H54 (cell line): ENCODE results near the gene NDUFS6.
"Not testable (repeated sequence)": the region's sequence is repeated elsewhere in the genome, so short reads cannot be mapped to it uniquely, and the experiment has no call there.

Source experiments
- DNase-seq: peaks from one replicate; pipeline ENCODE4 v3.0.0; 2011; ENCODE audit warnings: low spot score, mixed read lengths; ENCODE audit not compliant: insufficient read length
- FAIRE-seq: peaks from 3 replicates; lab custom pipeline; 2011; peaks lifted over from hg19 to GRCh38; lab: Jason Lieb, UNC
- POLR2A ChIP-seq: IDR thresholded peaks from 2 replicates; pipeline ENCODE4 v1.6.1; 2011; ENCODE audit warnings: low read depth, mild to moderate bottlenecking, low read length

Gene NDUFS6

DNA sequence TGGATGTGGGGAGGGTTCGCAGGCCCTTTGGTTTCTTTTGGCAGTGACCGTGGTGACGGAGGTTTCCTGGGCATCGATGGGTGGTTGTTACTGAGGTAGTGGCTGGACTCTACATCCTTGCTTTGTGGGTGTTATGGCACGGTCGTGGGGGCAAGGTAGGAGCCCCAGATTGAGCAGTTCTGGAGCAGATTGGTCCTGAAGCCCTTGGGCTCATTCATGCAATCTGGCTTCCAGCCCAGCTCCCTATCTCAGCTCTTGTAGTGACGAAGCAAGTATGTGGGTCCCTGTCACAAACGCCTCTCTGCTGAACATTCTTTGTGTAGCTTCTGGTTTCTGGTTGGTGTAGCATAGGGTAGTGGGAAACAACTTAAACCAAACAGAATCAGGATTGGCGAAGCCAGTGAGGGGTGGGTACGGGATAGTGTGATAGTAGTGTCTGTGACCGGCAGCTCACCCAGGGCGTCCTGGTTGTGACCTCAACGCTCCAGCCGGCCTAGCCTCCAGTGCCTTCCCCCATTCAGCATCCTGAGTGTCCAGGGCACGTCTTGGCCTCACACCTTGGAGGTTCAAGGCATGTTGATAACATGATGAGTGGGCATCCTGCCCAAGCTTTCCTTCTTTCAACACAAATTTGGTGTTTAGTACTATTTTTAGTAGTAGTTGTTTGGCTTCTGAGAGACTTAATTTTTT is 2.9 kb downstream of the NDUFS6 start:
- FAIRE-seq (no peak), DNase-seq (no peak)
- TF ChIP-seq POLR2A = no peak

DNA sequence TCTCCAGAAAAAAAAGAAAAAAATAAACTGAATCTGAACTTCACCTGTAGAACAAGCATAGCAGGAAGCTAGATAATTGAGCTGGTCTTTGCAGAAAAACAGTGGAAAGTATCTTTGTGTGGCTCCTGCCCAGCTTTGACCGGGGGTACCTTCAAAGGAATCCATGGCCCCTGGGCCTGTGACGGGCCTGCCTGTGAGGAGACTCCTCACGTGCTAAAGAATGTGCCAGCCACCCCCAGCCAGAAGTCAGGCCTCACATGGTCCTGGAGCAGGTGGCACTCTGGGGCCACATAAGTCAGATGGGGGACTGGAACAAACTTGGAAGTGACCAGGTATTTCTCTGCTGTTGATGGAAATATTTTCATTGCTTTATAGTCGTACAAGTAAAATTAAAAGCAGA is 4.1 kb downstream of the NDUFS6 start:
- no peak for DNase-seq
- no peak for TF ChIP-seq POLR2A
- FAIRE-seq = no peak

DNA sequence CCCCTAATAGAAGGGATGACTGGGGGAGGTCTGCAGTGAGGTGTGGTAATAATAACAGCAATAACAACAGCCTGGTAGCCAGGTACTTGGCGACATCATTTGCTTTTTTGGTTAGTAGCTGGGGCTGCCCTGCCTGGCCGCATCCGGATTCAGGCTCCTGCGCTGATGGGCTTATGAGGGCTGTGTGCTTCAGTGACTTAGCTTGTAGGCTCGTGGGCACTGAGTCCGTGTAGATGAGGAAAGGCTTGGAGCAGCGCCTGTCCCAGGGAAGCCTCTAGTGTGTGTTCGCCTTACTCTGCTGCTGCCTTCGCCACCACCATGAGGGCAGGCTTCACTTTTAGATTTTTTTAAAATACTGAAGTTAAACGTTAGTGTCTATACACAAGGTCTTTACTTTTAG is 4.5 kb downstream of the NDUFS6 start:
- DNase-seq (no peak), FAIRE-seq (no peak)
- TF ChIP-seq POLR2A = no peak

DNA sequence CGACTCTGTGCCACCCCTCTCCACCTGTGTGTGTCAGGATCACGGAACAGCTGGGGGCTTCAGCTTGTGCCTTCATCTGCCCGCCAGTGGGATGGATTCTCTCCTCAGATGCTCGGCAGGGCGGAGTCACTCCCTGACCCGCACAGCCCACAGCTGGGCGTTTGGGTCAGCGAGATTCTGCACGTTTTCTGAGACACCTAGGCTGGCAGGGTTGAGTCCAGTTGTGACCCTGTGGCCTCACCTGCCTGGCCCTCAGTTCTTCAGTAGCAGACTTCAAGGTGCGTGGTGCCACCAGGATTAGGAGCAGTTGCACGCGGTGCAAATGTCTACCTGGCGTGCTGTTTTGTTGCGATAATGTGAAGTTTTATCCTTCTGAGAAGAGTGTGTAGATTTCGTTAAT is 5.0 kb downstream of the NDUFS6 start:
- DNase-seq (no peak), FAIRE-seq (no peak)
- TF ChIP-seq POLR2A = no peak

DNA sequence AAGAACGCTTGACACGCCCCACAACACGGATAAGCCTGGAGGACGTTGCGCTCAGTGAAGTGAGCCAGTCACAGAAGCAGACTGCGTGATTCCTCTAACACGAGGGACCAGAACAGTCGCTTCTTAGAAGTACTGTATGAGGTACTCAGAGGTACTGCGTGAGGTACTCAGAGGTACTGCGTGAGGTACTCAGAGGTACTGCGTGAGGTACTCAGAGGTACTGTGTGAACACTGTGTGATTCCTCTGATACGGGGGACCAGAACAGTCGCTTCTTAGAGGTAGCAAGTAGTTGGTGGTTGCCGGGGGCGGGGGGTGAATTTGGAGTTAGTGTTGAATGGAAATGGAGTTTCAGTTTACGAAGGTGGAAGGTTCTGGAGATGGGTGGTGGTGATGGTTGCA is 5.8 kb downstream of the NDUFS6 start:
- FAIRE-seq (no peak), DNase-seq (no peak)
- TF ChIP-seq POLR2A = no peak

DNA sequence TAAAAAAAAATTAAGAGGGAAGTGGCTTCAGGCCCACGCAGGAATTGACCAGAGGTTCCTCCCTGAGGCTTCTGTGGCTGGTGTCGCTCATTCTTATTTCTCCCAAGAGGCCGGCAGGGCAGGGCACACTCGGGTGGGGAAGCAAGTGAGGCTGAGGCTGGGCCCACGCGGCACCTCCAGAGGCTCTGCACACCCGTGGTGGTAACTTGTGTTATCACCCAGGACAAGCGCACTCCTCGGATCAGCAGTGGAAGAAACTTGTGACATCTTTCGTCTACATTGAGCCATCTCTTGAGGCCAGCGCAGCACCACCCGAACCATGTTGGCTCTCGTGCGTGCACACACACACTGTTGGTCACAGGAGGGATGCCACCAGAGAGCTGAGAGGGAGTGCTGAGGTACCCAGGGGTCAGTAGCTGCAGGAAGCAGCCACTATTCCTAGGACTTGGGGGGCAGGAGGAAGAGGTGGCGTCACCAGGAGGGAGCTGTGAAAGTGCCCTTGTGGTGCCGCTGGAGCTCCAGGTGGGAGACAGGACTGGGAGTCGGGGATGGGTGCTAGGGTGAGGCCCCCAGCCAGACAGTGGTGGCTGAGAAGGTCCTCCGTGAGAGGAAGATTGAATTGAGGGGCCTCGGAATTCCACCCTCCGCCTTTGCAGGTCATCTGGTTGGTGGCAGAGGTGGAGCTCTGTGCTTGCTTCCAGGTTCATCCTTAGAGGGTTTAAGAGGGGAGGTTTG is 6.4 kb downstream of the NDUFS6 start:
- DNase-seq (no peak), FAIRE-seq (no peak)
- no peak for TF ChIP-seq POLR2A

DNA sequence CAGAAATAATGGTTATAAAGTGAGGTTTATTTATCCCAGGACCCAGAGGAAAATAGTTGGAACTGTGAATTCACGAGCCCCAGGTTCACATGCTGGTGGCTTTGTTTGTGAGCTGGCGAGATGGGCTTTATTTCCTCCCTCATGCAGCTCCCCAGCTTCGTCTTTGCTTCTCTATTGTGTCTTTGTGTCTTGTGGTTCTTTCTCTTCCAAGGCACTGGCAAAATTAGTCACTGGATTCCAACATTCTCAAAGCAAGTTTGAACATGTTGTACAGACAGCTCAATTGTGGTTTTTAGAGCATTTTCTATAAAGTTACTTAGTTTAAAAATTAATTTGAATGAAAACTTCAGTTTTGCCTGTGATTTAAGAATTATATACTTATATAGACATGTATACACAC is 7.2 kb downstream of the NDUFS6 start:
- no peak for TF ChIP-seq POLR2A
- DNase-seq (no peak), FAIRE-seq (no peak)

DNA sequence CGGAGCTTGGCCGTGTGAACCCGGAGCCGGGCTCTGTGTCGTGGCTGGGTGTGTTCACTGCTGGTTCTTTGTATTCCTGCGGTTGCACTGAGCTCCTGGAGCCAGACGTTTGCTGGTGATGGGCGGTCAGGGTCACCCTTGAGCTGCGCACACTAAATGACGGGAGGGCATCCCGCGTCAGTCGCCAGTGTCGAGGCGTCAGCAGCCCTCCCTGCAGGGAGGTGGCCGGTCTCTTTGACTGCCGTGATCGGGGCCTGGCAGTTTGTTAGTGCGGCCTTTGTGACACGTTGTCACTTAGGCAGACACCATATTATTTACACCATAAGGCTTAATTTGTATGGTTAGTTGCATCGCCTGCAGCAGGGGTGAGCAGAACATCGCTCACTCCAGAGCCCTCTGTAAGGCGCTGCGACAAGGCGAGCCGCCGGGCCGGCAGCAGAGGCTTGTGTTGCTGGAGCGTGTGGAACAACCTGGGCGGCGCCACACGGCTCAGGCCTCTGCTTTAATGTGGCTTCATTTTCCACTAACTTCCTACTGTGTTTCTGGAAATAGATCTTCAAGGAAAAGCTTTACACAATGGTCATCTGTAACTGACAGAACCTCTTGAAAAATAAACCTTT is 8.3 kb downstream of the NDUFS6 start:
- DNase-seq (no peak), FAIRE-seq (no peak)
- no peak for TF ChIP-seq POLR2A

DNA sequence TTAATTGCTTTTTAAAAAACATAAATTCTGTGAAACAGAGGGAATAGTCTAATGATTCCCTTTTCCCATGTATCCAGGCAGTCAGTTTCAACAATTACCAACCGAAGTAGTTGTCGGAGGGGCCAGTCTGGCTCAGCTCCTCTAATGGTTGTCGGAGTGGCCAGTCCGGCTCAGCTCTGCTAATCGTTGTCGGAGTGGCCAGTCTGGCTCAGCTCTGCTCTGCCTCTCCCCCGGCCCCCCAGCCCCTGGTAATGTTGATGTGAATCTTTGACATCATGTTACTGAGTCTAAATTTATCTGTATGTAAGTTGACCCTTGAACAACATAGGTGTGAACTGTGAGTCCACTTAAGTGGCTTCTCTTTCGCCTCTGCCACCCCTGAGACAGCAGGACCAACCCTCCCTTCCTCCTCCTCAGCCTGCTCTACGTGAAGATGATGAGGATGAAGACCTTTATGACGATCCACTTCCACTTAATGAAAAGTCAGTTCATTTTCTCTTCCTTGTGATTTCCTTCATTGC is 9.4 kb downstream of the NDUFS6 start:
- no peak for TF ChIP-seq POLR2A
- no peak for DNase-seq

DNA sequence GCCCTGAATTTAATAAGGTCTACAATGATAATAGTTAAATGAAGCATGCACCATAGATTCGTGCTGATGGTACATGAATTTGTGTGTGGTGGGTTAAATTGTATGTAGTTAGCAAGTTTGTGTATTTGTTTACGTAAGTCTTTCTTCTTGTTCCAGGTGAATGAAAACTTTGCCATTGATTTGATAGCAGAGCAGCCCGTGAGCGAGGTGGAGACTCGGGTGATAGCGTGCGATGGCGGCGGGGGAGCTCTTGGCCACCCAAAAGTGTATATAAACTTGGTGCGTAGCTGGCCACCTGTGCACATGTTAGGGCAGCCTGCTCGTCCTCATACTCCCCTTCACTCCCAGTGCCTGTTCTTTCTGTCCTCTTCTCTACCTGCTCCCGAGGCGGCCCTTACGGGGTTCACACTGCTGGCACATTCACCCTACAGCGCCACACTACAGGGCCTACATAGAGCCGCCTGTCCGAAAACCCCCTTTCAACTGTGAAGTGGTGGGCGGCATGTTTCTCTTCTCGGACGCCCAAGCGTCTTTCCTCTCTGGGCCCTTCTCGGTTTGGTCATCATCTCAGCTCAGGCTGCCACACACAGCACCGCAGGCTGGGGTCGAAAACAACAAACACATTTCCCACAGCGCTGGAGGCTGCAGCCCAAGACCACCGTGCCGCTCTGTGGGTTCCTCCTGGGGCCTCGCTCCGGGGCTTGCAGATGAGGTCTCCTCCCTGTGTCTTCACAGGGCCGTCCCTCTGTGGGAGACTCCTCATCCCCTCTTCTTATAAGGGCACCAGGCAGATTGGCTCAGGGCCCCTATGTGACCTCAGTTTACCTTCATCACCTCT is 13.2 kb downstream of the NDUFS6 start:
- no peak for FAIRE-seq
- no peak for TF ChIP-seq POLR2A
- DNase-seq = no peak

More for the DNA sequence above, 9.4 kb downstream of the NDUFS6 start:
- FAIRE-seq = no peak

DNA sequence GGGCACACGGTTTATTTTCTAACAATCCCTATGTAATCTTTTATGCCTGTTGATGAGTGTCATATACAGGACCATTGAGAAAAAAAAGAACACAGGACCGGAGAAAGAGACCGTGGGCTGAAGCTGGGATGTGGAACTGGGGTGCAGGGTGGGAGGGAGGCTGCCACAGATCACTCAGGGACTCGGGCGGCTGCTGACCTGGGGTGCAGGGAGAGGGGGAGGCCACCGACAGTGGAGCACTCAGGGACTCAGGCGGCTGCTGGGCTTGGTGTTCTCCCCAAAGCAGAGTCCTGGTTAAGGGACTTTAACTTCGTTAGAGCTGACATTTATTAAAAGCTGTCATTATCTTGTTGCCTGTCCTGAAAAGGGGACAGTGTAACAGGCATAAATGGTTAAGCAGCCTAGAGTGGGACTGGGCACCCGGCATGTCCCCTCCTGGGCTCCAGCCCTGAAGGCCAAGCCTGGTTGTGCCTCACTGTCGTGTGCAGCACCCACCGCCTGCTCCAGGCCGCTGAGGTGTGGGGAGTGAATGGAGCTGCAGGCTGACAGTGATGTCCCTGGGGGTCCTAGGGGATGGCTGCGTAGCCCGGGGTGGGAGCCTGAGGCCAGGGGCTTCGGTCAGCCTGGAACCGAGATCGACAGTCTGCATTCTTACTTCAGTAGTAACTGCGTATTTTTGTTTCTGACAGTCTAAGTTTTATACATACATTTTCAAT is 14.0 kb downstream of the NDUFS6 start:
- no peak for TF ChIP-seq POLR2A
- no peak for FAIRE-seq
- DNase-seq = no peak

DNA sequence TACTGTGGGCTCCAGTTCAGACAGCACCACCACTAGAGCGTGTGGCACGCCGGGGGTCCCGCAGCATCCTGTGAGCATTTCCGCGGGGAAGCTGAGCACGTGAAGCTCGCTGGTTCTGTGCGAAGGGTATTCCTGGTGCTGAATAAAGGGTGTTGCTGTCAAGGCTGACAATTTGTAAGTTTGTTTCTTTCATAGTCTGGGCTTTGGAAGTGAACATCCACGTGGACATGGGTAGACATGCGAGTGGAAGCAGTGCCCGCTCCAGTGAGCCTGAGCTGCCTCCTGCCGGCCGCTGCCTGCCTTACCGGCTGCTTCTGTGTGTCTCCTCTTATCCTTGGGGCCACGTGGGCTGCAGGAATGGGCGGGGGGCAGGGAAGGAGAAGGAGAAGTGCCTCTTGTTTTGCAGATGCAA is 14.7 kb downstream of the NDUFS6 start:
- DNase-seq (no peak), FAIRE-seq (no peak)
- no peak for TF ChIP-seq POLR2A

DNA sequence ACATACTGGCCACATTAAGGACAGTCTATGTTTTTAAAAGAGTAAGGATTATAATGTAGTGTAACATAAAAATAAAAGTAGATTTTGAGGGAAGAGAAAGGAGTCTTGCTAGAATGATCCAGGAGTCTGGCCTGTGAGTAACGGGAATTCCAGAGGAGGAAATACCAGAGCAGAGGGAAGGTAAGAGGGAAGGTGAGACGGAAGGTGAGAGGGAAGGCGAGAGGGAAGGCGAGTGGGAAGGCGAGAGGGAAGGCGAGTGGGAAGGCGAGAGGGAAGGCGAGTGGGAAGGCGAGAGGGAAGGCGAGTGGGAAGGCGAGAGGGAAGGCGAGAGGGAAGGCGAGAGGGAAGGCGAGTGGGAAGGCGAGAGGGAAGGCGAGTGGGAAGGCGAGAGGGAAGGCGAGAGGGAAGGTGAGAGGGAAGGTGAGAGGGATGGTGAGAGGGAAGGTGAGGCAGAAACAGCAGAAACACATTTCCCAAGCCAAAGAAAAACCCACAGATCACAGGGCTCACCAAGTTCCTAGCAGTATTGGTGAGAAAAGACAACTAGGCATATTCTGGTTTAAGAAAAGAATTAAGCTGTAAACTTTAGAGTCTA is 15.4 kb downstream of the NDUFS6 start:
- not testable (repeated sequence) for FAIRE-seq, DNase-seq
